HG03521 (cell line): Measurements from ENCODE around the gene BSX.

Source experiments
- ATAC-seq: cut with Tn5 transposase; IDR thresholded peaks from one replicate; pipeline ENCODE4 v1.9.1; 2021; ENCODE audit warnings: mild to moderate bottlenecking, moderate library complexity; ENCODE audit not compliant: unreplicated experiment

BSX gene

GRCh38 chr11:122963961-122964360 lies 17.7 kb downstream of the BSX start:
- no peak for ATAC-seq

GRCh38 chr11:122954455-122954854 lies 27.2 kb downstream of the BSX start:
- no peak for ATAC-seq

- no peak for ATAC-seq
These were observed 30.4 kb downstream of the BSX start for GRCh38 chr11:122951211-122951610.

DNA sequence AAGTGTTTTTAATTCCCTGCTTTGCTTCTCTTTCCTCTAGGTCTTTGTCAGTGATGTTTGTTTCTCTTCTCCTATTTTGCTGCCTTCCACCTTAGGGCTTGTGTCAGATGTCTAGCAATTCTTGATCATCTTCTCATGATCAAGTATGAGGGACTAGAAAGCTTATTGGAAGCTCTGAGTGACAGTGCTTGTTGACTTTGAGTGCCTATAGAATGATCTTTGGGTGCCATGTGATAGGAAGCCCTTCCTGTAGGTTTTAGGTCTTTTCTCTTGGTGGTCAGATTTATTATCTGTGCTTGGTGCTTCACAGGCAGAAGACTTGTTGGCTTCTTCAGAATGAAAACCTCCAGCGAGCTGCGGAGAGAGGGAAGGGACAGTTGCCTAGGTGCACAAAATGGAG lies 43.1 kb downstream of the BSX start:
- ATAC-seq, result no peak

- ATAC-seq, result no peak
These were observed 43.7 kb downstream of the BSX start for GRCh38 chr11:122937983-122938382.

- no peak for ATAC-seq
These were observed 48.2 kb downstream of the BSX start for GRCh38 chr11:122933416-122933815.

GRCh38 chr11:122931510-122931909 lies 50.1 kb downstream of the BSX start:
- ATAC-seq, result no peak
